Left kidney (tissue), 2 donors: ENCODE results near the gene ZNHIT6. TPM values are rescaled to one million over a fixed set of nuclear protein-coding genes. Genes with fewer than 3 reads are reported as not detected.
"Not testable (repeated sequence)": the region's sequence is repeated elsewhere in the genome, so short reads cannot be mapped to it uniquely, and the experiment has no call there.

Experiments used
- DNase-seq: peaks from one replicate; pipeline ENCODE4 v3.0.0-alpha.2; 2013
- polyA plus RNA-seq: library from polyadenylated mRNA; unstranded; fragments of 120-200 nt; gene quantifications from one replicate; pipeline ENCODE4 v1.2.1, GENCODE V29; 2013; ENCODE audit not compliant: insufficient read length

Gene ZNHIT6
- polyA plus RNA-seq, 1 donor, result 32.1 TPM

DNA sequence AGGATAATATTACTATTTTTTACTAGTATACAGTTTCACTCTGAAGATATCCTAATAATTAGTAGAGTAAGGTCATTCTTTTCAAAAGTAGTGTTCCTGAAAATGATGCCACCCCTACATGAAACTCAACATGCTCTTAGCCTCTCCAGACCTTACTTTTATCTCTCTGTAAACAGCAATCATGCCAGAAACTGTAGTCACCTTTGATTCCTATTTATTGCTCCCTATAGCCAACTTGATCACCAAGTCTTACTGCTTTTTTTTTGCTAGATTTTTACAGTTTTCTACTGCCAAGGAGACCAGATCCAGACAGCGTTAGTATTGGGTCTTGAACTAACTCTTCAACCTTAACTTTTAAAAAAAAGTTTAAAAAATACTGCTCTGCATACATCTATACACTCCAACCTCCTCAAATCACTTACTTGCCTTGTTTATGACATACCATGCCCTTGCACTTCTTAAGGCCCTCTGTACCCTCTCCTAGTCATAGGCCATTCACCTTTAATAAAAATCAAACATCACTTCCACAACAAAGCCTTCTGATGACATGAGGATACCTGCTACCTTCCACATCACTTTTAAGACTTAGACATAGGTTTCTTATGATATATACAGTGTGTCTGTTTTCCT, 36.1 kb downstream of the ZNHIT6 start:
- DNase-seq, result no peak

DNA sequence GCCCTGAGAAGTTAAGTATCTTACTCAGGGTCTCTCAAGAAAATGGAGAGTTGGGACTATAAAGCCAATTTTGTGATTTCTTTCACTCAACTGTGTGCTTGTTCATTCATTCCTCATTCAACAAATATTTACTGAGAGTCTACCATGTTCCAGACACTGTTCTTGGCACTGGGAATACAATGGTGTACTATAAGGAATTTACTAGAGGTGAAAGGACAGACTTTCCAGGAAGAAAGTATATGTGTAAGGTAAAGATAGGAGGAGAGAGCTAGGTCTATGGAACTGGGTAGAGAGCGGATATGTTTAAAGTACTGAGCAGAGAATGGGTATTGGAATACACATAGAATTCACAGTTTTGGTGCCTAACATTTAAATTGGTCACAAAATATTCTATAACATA, 42.3 kb downstream of the ZNHIT6 start:
- DNase-seq, result no peak

DNA sequence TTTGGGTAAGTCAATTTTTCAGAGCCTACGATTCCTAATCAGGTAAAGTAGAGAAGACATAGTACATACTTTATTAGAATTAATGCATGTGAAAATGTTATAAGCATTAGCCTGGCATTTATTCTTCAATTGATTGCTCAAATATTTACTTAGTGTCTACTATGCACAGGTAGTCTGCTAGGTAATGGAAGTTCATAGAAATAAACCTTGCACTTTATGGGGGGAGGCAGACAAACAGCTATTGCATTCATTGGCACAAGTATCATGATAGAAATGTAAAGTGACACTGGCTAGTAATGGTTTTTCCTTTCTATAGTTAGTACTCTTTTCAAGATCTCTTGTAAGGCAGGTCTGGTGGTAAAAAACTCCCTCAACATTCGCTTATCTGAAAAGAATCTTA, 44.9 kb downstream of the ZNHIT6 start:
- DNase-seq, result no peak

DNA sequence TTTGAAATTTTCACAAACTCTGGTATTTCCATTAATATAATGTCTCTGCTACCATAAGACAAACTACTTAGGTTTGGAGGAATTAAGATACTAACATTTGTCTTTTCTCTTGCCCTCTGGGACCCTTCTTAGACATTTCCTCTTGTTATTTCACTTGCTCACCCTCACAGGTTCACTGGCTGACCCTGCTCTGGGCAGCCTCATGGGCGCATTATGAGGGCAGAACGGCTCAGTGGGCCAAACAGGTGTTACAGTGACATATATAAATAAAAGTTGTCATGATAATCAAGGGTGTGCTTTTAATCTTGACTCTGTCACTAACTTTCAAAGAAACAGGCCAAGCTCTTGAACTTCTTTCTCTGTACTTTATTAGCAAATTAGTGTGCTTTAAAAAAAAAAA, 46.5 kb downstream of the ZNHIT6 start:
- no peak for DNase-seq

DNA sequence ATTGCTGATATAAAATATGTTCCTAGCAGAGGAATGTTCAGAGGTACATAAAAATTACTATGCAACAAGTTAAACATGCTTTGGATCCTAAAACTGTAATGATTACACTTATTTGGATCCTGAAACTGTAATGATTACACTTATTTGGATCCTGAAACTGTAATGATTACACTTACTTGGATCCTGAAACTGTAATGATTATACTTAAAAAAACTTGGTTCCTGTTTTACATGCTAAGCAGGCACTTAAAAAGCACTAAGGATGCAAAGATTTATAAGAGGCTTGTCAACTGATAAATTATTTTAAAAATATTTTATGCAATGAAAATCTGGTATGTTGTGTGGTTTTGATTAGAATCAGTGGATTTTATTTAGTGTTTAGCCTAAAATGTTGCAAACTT, 47.7 kb downstream of the ZNHIT6 start:
- no peak for DNase-seq

DNA sequence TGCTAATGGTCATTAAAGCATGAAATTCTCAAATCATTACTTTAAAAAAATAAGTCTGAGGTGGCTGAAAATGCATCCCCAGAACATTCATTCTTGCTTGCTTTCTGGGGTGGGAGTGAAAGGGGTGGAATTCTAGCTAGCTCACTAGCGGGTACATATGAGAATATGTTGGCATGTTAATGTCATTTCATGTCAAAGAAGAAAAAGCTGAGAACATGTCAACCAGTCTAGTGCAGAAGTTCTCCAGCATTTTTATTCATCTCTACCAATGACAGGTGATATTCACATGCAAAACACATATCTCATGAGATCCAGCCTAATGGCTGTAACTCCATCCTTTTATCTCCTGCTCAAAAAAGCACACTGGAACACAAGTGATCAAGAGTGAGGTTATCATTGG, 49.1 kb downstream of the ZNHIT6 start:
- no peak for DNase-seq

DNA sequence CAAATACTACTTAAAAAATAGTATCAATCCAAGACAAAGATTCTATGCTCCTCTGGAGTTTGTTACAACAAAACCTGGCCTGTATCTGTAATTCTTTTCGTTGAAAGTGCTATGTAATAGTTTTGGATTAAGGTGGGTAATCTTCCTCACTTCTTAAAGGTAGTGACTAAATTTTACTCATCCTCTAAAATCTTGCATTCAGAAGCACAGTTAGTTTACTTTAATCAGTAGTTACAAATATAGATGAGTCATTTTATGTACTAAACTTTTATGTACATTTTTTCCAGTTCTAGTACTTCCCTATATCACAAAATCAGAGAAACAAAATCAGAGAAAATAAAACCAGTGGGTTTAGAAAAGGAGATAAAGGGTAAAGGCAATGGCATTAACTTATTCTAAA, 51.3 kb downstream of the ZNHIT6 start:
- DNase-seq, result no peak

DNA sequence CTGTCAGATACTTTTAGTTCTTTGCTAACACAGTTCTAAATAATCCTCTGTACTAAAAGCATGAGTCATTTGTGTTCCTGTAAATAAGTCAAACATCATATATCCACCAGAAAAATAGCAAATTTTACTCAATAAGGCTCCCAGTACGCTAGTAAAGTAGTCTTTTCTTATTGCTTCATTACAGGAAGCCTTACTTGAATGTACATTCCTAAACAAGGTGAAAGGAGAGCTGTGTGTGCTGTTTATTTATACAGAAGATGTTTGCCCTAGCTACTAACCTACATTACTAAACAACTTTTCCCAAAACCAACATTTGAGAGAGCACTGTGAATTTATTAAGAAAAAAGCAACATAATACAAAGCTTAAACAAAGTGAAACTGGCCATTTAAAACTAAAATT, 52.0 kb downstream of the ZNHIT6 start:
- DNase-seq, result no peak

DNA sequence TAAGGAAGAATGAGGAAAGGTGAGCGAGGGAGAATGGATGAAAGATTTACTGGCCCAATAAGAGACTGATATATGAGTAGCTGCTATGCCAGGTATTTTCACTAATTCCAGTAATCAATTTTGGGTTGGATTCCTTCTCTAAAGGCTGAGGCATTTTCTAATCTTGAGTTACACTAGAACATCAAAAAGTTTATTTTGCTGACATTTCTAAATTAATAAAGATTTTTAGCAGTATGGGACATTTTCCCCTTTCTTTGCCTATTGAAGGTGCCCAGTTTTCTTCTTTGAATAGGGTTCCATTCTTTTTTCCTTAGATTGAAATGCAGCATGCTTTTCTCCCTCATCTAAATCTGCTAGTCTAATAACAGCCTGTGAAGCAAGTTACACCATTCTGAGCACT, 52.9 kb downstream of the ZNHIT6 start:
- DNase-seq, result no peak

DNA sequence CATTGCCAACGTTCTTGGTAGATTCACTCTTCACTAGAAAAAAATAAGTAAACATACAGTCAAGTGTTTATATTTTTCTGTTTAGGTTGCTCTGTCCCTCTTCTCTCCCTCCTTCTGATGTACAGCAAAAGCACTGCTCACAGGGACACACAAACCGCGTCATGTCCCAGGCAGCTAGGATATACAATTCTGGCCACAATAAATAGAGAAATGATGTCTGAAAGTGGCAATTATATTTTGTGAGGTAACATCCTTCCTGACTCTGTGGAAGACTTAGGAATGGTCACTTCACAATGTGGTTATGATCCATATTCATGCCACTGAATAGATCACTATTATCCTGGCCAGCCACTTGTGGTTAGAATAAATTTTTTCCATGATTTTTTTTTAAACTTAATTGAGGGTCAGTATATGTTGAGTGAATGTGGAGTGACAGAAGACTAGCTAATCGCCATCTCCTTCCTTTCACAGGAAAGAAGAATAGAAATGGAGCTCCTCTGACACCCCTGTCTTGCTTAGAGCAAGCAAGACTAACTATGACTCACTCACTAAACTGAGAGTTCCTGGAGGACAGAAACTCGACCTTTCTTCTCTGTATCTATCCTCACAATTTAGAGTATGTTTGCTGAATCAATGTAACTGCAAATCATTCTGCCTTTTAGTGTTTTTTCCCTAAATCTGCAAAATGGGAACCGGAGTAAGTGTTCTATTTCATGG, 54.0 kb downstream of the ZNHIT6 start:
- DNase-seq, result no peak

DNA sequence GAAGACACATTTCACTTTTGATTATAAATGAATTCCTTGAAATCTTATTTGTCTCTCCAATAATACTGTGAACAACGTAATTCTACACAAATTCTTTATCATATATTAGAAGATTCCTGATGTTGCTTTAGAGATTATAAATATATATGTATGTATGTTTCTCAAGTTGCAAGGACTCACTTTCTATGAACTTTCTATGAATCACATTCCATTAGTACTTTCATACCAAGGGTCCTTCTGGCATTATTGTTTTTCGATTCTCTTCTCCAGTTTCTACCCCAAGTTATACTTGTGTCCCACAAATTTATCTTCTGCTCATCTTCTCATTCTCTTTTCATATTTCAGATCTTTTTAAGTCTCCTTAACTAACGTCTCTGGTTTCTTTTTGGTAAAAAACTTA, 55.9 kb downstream of the ZNHIT6 start:
- no peak for DNase-seq

DNA sequence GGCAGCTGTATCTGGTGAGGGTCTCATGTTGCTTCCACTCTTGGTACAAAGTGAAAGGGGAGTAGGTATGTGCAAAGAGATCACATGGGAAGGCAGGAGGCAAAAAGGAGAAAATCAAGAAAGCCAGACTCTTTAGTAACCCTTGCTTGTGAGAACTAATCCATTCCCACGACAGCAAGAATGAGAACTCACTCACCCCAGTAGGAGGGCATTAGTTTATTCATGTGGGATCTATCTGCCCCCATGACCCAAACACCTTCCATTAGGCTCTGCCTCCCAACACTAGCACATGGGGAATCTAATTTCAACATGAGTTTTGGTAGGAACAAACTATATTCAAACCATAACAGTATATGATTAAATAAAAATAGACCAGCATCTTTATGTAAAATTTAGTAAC, 57.6 kb downstream of the ZNHIT6 start:
- no peak for DNase-seq

DNA sequence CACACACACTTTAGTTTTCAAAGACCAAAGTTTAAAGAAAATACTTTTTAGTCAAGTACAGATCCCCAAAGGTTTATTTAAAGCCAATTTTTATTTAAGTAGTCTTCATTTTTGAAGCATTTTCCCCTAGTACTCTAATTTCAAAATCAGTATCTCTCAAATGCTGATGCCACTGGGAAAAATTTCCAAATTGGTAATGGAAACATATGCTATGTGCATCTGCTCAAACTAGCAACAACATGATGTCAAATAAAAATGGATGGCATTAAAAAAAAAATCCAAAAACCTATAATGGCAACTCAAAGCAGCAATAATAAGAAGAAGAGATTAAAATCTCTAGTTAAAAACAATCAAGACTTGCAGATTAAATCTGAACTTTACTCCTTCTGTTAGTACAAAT, 58.6 kb downstream of the ZNHIT6 start:
- no peak for DNase-seq

DNA sequence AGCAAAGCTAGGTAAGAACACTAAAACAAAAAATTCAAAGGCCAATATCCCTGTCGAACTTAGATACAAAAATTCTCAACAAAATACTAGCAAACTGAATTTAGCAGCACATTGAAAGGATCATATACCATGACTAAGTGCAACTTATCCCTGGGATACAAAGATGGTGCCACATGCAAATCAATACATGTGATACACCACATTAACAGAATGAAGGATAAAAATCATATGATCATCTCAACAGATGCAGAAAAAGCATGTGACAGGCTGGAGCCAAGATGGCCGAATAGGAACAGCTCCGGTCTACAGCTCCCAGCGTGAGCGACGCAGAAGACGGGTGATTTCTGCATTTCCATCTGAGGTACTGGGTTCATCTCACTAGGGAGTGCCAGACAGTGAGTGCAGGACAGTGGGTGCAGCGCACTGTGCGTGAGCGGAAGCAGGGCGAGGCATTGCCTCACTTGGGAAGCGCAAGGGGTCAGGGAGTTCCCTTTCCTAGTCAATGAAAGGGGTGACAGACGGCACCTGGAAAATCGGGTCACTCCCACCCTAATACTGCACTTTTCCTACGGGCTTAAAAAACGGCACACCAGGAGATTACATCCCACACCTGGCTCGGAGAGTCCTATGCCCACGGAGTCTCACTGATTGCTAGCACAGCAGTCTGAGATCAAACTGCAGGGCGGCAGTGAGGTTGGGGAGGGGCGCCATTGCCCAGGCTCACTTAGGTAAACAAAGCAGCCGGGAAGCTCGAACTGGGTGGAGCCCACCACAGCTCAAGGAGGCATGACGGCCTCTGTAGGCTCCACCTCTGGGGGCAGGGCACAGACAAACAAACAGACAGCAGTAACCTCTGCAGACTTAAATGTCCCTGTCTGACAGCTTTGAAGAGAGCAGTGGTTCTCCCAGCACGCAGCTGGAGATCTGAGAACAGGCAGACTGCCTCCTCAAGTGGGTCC, 66.4 kb downstream of the ZNHIT6 start:
- DNase-seq, result not testable (repeated sequence)

DNA sequence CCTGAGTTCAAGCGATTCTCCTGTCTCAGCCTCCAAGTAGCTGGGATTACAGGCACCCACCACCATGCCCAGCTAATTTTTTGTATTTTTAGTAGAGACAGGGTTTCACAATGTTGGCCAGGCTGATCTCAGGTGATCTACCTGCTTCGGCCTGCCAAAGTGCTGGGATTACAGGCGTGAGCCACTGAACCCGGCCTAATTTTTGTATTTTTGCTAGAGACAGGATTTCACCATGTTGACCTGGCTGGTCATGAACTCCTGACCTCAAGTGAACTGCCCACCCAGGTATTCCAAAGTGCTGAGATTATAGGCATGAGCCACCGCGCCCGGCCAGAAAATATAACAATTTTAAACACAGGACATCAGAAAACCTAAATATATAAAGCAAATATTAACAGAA, 68.3 kb downstream of the ZNHIT6 start:
- not testable (repeated sequence) for DNase-seq

DNA sequence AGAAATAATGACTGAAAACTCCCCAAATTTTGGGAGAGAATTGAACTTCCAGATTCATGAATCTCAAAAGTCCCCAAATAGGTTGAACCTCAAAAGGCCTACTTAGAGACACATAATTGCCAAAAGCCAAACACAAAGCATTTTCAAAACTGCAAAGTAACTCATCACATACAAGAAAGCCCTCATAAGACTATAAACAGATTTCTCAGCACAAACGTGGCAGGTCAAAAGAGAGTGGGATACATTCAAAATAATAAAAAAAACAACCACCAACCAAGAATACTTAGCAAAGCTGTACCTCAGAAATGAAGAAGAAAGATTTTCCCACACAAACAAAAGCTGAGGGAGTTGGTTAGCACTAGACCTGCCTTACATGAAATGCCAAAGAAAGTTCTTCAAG, 69.8 kb downstream of the ZNHIT6 start:
- DNase-seq, result no peak

DNA sequence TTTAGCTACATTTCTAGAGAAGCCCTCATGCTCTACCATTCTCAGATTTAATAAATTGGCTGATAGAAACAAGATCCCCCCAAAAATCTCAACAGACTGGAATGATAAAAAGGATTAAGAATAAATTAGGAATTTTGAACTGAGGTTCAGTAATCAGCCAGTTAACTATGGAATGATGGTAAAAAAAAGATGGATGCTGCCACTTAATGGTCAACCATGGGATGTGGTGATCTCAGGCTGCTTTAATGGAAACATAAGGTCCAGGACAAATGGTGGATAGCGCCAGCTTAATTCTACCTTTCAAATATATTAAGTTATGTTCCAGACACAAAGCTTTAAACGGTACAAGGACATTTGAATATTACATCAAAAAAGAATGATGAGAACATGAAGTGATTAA, 77.7 kb downstream of the ZNHIT6 start:
- DNase-seq, result no peak

DNA sequence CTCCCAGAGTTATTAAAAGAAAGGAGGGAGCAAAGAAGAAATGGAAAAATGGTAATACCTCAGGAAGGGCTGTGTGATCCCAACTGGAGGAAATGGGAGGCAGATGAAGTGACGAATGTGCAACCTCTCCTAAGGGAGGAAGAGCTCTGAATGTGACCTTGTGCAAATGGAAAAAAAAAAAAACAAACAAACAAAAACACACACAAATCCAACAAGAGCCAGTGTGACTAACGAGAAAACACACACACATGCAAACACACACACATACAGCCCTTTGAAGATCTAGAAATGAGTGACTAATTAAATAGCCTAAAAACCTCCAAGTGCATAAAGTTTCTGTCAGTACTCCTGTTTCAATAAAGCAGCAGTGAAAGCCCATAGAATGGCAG, 78.7 kb downstream of the ZNHIT6 start:
- no peak for DNase-seq

DNA sequence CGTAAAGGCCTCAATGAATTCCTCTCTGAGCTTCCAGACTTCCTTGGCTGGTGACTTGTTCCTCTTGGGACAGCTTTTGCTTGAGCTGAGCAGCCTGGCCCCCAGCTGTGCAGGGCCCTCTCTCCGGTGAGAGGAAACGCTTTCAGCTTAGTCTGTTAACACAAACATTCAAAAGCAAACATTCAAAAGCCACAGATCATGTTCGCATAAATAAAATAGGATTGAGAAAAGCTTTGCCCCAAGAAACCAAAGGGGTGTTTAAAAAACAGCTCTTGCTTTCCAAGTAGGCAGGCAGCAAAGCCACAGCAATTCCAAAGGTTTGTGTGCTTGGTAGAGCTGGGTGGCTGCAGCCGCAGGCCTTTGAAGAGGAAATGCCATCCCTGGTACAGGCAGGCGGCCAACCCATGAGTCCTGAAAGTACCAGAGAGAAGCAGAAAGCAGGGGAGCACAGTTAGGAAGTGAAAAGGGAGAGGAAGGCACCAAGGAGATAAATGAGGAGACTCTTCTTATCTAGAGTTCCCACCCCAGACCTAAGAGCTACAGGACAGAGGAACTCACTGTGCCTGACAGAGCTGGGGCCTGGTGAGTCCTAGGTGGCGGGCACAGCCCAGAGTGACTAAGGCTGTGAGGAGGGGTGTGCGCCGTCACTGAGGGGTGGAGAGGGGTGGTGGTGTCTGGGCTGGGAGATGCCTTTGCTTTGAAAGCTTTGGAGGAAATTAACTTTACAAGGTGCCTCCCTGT, 79.3 kb downstream of the ZNHIT6 start:
- DNase-seq, result no peak

DNA sequence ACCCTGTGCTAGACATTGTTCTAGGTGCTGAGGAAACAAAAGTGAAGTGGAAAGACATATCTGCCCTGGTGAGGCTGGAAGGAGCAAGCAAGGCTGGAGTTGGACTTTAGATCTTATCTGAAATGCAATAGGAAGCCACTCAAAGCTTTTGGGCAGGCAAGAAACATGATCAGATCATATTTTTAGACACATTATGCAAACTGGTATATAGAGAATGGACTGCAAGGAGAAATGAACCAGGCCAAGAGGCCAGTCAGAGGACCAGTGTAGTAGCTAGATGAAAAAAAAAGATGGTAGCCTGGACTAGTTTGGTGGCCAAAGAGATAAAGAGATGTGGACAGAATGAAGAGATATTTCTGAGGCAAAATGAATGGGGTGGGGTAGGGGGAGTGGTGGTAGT, 81.4 kb downstream of the ZNHIT6 start:
- DNase-seq, result no peak

DNA sequence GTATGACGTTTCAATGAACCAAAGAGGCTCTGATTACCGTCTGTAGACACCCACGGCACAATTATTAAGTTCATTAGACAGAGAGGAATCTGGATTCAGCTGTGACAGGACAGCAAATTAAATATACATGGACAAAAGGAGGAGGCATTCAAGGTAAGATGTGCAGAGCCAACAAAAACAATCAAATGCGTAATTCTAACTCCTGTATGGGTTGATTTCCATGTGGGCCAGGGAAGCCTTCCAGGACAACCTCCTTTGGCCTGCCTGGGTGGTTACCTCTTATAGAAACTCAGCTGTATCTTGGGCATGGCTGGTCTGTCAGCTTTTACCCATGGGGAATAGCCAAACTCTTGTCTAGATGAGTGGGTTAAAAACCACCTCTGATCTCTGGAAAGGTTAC, 83.9 kb downstream of the ZNHIT6 start:
- no peak for DNase-seq

DNA sequence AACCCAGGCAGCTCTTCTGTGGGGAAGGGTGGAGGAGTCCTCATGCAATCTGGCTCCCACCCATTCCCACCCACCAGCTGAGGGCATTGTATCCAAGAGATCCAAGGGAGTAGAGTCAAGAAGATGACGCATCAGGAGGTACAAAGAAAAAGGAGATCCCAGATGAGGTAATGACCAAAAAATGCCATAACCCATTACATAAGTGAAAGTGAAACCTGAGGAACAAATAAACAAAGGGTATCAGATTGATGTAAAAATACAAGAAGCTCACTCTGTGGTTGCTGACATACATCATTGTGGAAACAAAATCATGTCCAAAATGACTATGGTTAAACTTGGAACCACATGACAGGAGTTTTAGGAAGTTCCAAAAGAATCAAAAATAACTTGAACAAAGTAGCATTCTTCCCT, 85.2 kb downstream of the ZNHIT6 start:
- no peak for DNase-seq
